ENCODE measurements around the gene TMEM51. TPM values are rescaled to one million over a fixed set of nuclear protein-coding genes. Genes with fewer than 3 reads are reported as not detected.

The TMEM51 gene
- total RNA-seq, 2 donors from 2014 or later, result 26.5 to 36.9 TPM

DNA sequence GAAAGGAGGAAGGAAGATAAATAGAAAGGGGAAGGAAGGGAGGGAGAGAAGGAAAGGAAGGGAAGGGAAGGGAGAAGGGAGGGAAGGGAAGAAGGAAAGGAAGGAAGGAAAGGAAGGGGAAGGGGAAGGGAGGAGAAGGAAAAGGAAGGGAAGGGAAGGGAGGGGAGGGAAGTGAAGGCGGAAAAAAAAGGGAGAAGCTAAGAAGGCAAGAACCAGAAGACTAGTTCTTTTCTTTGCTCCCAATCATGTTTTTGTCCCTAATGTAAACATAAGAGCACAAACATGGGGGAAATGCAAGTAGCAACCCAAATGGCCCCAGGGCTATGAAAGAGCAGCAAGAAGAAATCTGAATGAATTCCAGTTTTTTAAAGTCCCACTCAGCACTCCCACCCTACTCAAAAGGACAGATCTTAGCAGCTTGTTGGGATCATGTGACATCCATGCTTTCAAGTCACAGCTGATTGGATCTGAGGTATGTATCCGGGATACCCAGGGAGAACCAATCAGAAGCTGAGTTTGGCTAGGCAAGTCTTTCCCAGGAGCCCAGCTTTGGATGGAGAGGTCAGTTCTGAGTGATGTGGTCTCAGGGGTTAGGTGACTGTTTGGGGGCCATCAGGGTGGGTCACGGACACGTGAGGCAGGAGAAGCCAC, 69.2 kb downstream of the TMEM51 start:
- H3K4me1 ChIP-seq, result peaks cover 17% of the 10 kb centered on the region
- intact Hi-C loops (cut with DNase I), result no loop called here
- H3K27ac ChIP-seq, result peak overlapping the region in 1 of 4 donors; percentile 14
- peaks cover 3% of the 10 kb centered on the region in 2 donors for H3K36me3 ChIP-seq (replicated peaks in 1 of 2; ENCODE audit: insufficient read depth in 1 of 2, low read depth in 2 of 2)
- H3K4me3 ChIP-seq, result no peak overlapping the region
- DNase-seq (no peak), ATAC-seq (no peak)
- TF ChIP-seq POLR2A (IDR thresholded peaks at IDR 0.05), result no peak
- TF ChIP-seq, protein P1, sequence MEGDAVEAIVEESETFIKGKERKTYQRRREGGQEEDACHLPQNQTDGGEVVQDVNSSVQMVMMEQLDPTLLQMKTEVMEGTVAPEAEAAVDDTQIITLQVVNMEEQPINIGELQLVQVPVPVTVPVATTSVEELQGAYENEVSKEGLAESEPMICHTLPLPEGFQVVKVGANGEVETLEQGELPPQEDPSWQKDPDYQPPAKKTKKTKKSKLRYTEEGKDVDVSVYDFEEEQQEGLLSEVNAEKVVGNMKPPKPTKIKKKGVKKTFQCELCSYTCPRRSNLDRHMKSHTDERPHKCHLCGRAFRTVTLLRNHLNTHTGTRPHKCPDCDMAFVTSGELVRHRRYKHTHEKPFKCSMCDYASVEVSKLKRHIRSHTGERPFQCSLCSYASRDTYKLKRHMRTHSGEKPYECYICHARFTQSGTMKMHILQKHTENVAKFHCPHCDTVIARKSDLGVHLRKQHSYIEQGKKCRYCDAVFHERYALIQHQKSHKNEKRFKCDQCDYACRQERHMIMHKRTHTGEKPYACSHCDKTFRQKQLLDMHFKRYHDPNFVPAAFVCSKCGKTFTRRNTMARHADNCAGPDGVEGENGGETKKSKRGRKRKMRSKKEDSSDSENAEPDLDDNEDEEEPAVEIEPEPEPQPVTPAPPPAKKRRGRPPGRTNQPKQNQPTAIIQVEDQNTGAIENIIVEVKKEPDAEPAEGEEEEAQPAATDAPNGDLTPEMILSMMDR (IDR thresholded peaks at IDR 0.05), result no peak
- 94% methylated on average over 4 of the region's 4 CpGs for WGBS, 2 donors
- H3K9me3 ChIP-seq, result no peaks in the 10 kb centered on the region
- H3K27me3 ChIP-seq, result no peaks in the 10 kb centered on the region

DNA sequence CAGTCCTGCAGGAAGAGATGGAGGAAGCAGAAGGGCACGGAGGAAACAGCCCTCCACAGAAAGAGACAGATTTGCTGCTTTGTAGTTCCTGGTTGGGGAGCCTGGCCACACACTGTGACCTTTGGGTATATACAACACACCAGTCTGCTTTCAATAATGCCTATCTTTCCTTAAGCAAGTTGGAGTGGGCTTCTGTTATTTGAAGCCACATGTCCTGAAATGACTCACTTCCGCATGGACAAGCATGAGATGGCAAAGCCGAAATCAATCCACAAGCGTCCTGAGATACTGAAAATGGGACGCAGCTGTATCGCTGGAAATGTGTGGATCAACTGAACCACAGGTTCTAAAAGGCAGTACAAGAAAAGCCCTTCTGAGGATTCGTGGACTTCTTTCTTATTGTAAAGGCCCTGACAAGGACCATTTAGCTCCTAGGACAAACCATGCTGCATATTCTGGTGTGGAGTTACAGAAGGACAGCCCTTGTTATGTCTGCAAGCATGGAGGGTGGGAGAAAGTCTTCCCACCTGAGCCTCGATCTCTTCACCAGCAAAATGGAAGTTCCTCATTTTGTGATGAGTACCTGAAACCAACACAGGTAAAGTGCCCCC, 70.8 kb downstream of the TMEM51 start:
- WGBS, 2 donors, result 84 to 93% methylated on average over 8 of the region's 8 CpGs
- peak overlapping the region in 1 of 4 donors; percentile 52 for H3K27ac ChIP-seq
- H3K9me3 ChIP-seq, result no peaks in the 10 kb centered on the region
- ATAC-seq, result no peak
- intact Hi-C loops (cut with DNase I), result no loop called here
- no peak overlapping the region for H3K4me3 ChIP-seq
- H3K4me1 ChIP-seq, result peaks cover 11% of the 10 kb centered on the region
- TF ChIP-seq POLR2A (IDR thresholded peaks at IDR 0.05), result no peak
- TF ChIP-seq, protein P1 (IDR thresholded peaks at IDR 0.05), result no peak
- no peaks in the 10 kb centered on the region for H3K27me3 ChIP-seq
- H3K36me3 ChIP-seq (replicated peaks in 1 of 2; ENCODE audit: insufficient read depth in 1 of 2, low read depth in 2 of 2), result peaks cover under 1 to 3% of the 10 kb centered on the region in 2 donors
- no peak for DNase-seq

DNA sequence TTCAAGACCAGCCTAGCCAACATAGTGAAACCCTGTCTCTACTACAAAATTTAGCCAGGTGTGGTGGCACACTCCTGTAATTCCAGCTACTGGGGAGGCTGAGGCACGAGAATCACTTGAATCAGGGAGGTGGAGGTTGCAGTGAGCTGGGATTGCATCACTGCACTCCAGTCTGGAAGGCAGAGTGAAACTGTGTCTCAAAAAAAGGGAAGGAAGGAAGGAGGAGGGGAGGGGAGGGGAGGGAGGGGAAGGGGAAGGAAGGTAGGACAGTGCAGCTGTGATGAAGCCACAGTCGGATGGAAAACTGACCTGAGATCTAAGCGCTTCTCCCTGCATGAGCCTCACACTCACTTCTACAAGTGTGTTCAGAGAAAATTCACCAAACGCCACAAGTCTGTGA, 71.4 kb downstream of the TMEM51 start:
- DNase-seq (no peak), ATAC-seq (no peak)
- no peaks in the 10 kb centered on the region for H3K27me3 ChIP-seq
- intact Hi-C loops (cut with DNase I), result no loop called here
- H3K9me3 ChIP-seq, result no peaks in the 10 kb centered on the region
- H3K4me3 ChIP-seq, result no peak overlapping the region
- peaks cover 17% of the 10 kb centered on the region for H3K4me1 ChIP-seq
- H3K36me3 ChIP-seq (replicated peaks in 1 of 2; ENCODE audit: insufficient read depth in 1 of 2, low read depth in 2 of 2), result peaks cover 0 to 1% of the 10 kb centered on the region in 2 donors
- WGBS, 2 donors, result 58 to 81% methylated on average over 3 of the region's 4 CpGs
- no peak overlapping the region for H3K27ac ChIP-seq
- TF ChIP-seq POLR2A (IDR thresholded peaks at IDR 0.05), result no peak
- TF ChIP-seq, protein P1 (IDR thresholded peaks at IDR 0.05), result no peak

DNA sequence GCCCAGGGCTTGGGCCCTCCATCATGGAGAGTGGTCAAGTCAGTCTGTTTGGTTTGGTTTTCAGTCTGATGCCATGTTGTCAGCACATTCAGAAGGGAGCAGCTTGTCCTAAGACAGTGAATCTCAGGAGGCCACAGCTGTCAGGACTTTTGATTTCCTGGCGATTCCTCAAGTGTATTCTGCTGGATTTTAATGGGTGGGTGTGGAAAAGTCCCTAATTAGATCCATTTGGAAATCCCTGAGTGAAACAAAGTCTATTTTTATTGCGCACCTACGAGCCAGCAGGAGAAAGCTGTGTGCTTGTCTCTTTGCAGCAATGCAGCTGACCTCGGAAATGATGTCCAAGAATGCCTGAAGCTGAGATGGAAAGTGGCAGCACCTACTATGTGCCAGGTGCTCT, 71.9 kb downstream of the TMEM51 start:
- 62 to 86% methylated on average over 3 to 4 of the region's 4 CpGs for WGBS, 2 donors
- Histone ChIP-seq H3K27ac (no peak overlapping the region), H3K4me1 (peaks cover 19% of the 10 kb centered on the region), H3K27me3 (no peaks in the 10 kb centered on the region), H3K4me3 (no peak overlapping the region), H3K36me3 (replicated peaks in 1 of 2; ENCODE audit: insufficient read depth in 1 of 2, low read depth in 2 of 2) (no peaks in the 10 kb centered on the region), H3K9me3 (no peaks in the 10 kb centered on the region)
- no peak for TF ChIP-seq POLR2A (IDR thresholded peaks at IDR 0.05)
- TF ChIP-seq, protein P1 (IDR thresholded peaks at IDR 0.05), result no peak
- ATAC-seq, result no peak
- no peak for DNase-seq
- intact Hi-C loops (cut with DNase I), result no loop called here

All from body of pancreas (tissue), 4 donors.